KMS-11 (cell line): ENCODE data around the gene REM2.

ENCODE experiments used
- H2AFZ ChIP-seq: fragments of 200-600 bp; sonication (generic); 2 replicates; pipeline ENCODE4 v1.6.1; 2016; ENCODE audit warnings: antibody characterized with exemption, mixed run types, low read depth
- H3K27ac ChIP-seq: fragments of 200-600 bp; sonication (generic); 2 replicates; pipeline ENCODE4 v1.6.1; 2016; ENCODE audit warnings: mild to moderate bottlenecking, mixed run types
- H3K27me3 ChIP-seq: fragments of 200-600 bp; sonication (generic); 2 replicates; pipeline ENCODE4 v1.6.1; 2017; ENCODE audit warnings: mild to moderate bottlenecking, low read depth, mixed run types, moderate library complexity; ENCODE audit not compliant: insufficient read depth
- H3K36me3 ChIP-seq: fragments of 200-600 bp; sonication (generic); 2 replicates; pipeline ENCODE4 v1.6.1; 2017; ENCODE audit warnings: mild to moderate bottlenecking, mixed run types; ENCODE audit not compliant: insufficient read depth
- H3K4me1 ChIP-seq: fragments of 200-600 bp; sonication (generic); 2 replicates; pipeline ENCODE4 v1.6.1; 2016; ENCODE audit warnings: mild to moderate bottlenecking, low read depth, mixed run types; ENCODE audit not compliant: poor library complexity, severe bottlenecking
- H3K4me2 ChIP-seq: fragments of 200-600 bp; sonication (generic); 2 replicates; pipeline ENCODE4 v1.7.0; 2016; ENCODE audit warnings: mild to moderate bottlenecking, mixed run types
- H3K4me3 ChIP-seq: fragments of 200-600 bp; sonication (generic); IDR thresholded peaks from 2 replicates; pipeline ENCODE4 v1.6.1; 2017; ENCODE audit warnings: low read depth, low read length, mixed read lengths; ENCODE audit not compliant: insufficient read depth
- H3K79me2 ChIP-seq: fragments of 200-600 bp; sonication (generic); 2 replicates; pipeline ENCODE4 v1.6.1; 2016; ENCODE audit warnings: low read depth, mixed run types; ENCODE audit not compliant: insufficient read depth
- H3K9ac ChIP-seq: fragments of 200-600 bp; sonication (generic); 2 replicates; pipeline ENCODE4 v1.6.1; 2016; ENCODE audit warnings: mild to moderate bottlenecking, mixed run types
- H4K20me1 ChIP-seq: fragments of 200-600 bp; sonication (generic); 2 replicates; pipeline ENCODE4 v1.6.1; 2016; ENCODE audit warnings: mild to moderate bottlenecking, mixed run types; ENCODE audit not compliant: insufficient read depth
- CTCF ChIP-seq: fragments of 200-600 bp; sonication (generic); conservative IDR thresholded peaks from 2 replicates; pipeline ENCODE4 v1.6.1; 2017; ENCODE audit warnings: low read depth, mild to moderate bottlenecking, antibody characterized with exemption, low read length, moderate library complexity, mixed read lengths

The REM2 gene

GRCh38 chr14:22932146-22932545 is 49.1 kb downstream of the REM2 start:
- no peaks in the 10 kb centered on the region for H3K36me3 ChIP-seq
- H3K9ac ChIP-seq, result no peak overlapping the region
- peaks cover 15% of the 10 kb centered on the region; the same call in 1 of the 2 replicates for H3K79me2 ChIP-seq
- no peak overlapping the region for H2AFZ ChIP-seq
- no peaks in the 10 kb centered on the region for H3K27me3 ChIP-seq
- H3K4me1 ChIP-seq, result peaks cover 7% of the 10 kb centered on the region
- no peak overlapping the region for H3K4me3 ChIP-seq
- no peak overlapping the region for H3K27ac ChIP-seq
- H4K20me1 ChIP-seq, result no peaks in the 10 kb centered on the region
- no peak for TF ChIP-seq CTCF
- no peak overlapping the region for H3K4me2 ChIP-seq

- Histone ChIP-seq H3K4me3 (no peak overlapping the region), H2AFZ (no peak overlapping the region), H3K9ac (no peak overlapping the region), H3K36me3 (no peaks in the 10 kb centered on the region), H3K4me1 (no peaks in the 10 kb centered on the region), H4K20me1 (no peaks in the 10 kb centered on the region), H3K4me2 (no peak overlapping the region), H3K27me3 (no peaks in the 10 kb centered on the region), H3K27ac (no peak overlapping the region), H3K79me2 (no peaks in the 10 kb centered on the region)
- TF ChIP-seq CTCF, result no peak
Observed at GRCh38 chr14:22935156-22935555, 52.1 kb downstream of the REM2 start.
